GM21528 (cell line): ENCODE results near the gene MSX1.

ENCODE experiments used
- ATAC-seq: cut with Tn5 transposase; IDR thresholded peaks from one replicate; pipeline ENCODE4 v1.9.1; 2021; ENCODE audit warnings: mild to moderate bottlenecking, moderate library complexity; ENCODE audit not compliant: unreplicated experiment, low FRiP score

MSX1 gene

GRCh38 chr4:4838936-4839810 lies 20.3 kb upstream of the MSX1 start:
- ATAC-seq: no peak

- ATAC-seq: no peak
These were observed 19.1 kb upstream of the MSX1 start for GRCh38 chr4:4840351-4840750.

GRCh38 chr4:4841156-4841555 lies 18.3 kb upstream of the MSX1 start:
- no peak for ATAC-seq

- ATAC-seq: no peak
These were observed 16.7 kb upstream of the MSX1 start for GRCh38 chr4:4842476-4843441.

- ATAC-seq: no peak
These were observed 15.7 kb upstream of the MSX1 start for GRCh38 chr4:4843635-4844291.

- no peak for ATAC-seq
These were observed 14.4 kb upstream of the MSX1 start for GRCh38 chr4:4845027-4845426.

GRCh38 chr4:4847011-4847410 lies 12.5 kb upstream of the MSX1 start:
- ATAC-seq: no peak

GRCh38 chr4:4848540-4848939 lies 10.9 kb upstream of the MSX1 start:
- ATAC-seq: no peak

- ATAC-seq: no peak
These were observed 10.4 kb upstream of the MSX1 start for GRCh38 chr4:4849106-4849505.

- ATAC-seq: no peak
These were observed 9.8 kb upstream of the MSX1 start for GRCh38 chr4:4849524-4850193.

GRCh38 chr4:4851081-4851480 lies 8.4 kb upstream of the MSX1 start:
- ATAC-seq: no peak

- no peak for ATAC-seq
These were observed 7.6 kb upstream of the MSX1 start for GRCh38 chr4:4851906-4852305.

- peak; percentile 64 for ATAC-seq
These were observed 6.7 kb upstream of the MSX1 start for GRCh38 chr4:4852591-4853362.

- ATAC-seq: peak; percentile 33
These were observed 6.1 kb upstream of the MSX1 start for GRCh38 chr4:4853371-4853823.

- ATAC-seq: no peak
These were observed 5.4 kb upstream of the MSX1 start for GRCh38 chr4:4853921-4854648.

GRCh38 chr4:4854649-4855295 lies 4.7 kb upstream of the MSX1 start:
- ATAC-seq: no peak

- ATAC-seq: no peak
These were observed 4.0 kb upstream of the MSX1 start for GRCh38 chr4:4855301-4856070.
